ENCODE data around the gene OR10A5. TPM values are rescaled to one million over a fixed set of nuclear protein-coding genes. Genes with fewer than 3 reads are reported as not detected.
"Not testable (repeated sequence)": the region's sequence is repeated elsewhere in the genome, so short reads cannot be mapped to it uniquely, and the experiment has no call there.

Gene OR10A5
- total and polyA plus RNA-seq, 9 of the 15 experiments (the other 6 are each of a cell fraction or from before 2014, with no cell fraction given): 0.14 TPM; not detected in 8

- BruUV-seq (replicated peaks); CTCF ChIA-PET (ENCODE audit: low intra/inter-chr PET ratio): not testable (repeated sequence)
Measured at GRCh38 chr11:6801075-6801474, 44.4 kb upstream of the OR10A5 start.

GRCh38 chr11:6812390-6813005 lies 33.0 kb upstream of the OR10A5 start:
- ChIA-PET POLR2A (interaction anchor here (0.6 to 1.2 kb wide), 3 partner anchors 307 to 382 kb away, joined by 3 to 4 read pairs (median 3); no protein-coding TSS in a partner anchor), CTCF (ENCODE audit: low intra/inter-chr PET ratio) (no interaction called here)
- 7% methylated on average over 6 of the region's 6 CpGs for WGBS (ENCODE audit: insufficient coverage, low coverage, missing lambda C conversion rate)
- Histone ChIP-seq H3K27ac (ENCODE audit: extremely low read depth, low read depth, low read length) (no peak overlapping the region), H3K9me3 (replicated peaks; ENCODE audit: control insufficient read depth, insufficient read depth, low read depth, low read length) (no peaks in the 10 kb centered on the region), H2AFZ (ENCODE audit: low read depth, low read length) (no peak overlapping the region), H3K27me3 (ENCODE audit: control insufficient read depth in 2 of 2, insufficient read depth in 2 of 2, low read length in 2 of 2) (no peaks in the 10 kb centered on the region; a peak in 1 of 5 replicates), H3K4me3 (no peak overlapping the region), H3K9ac (ENCODE audit: insufficient read depth in 1 of 2, low read depth in 2 of 2, low read length in 2 of 2) (no peak overlapping the region), H3K9me1 (ENCODE audit: control insufficient read depth, insufficient read depth, low read length) (no peaks in the 10 kb centered on the region), H3K4me1 (replicated peaks in 1 of 2; ENCODE audit: control insufficient read depth in 2 of 2, insufficient read depth in 2 of 2, low read length in 2 of 2) (no peaks in the 10 kb centered on the region), H4K20me1 (replicated peaks; ENCODE audit: control insufficient read depth, insufficient read depth, low read length) (no peaks in the 10 kb centered on the region), H3K79me2 (ENCODE audit: control insufficient read depth, insufficient read depth, low read length) (no peaks in the 10 kb centered on the region), H3K4me2 (ENCODE audit: insufficient read depth, low read length) (no peak overlapping the region), H3K36me3 (ENCODE audit: control insufficient read depth, insufficient read depth, low read length) (no peaks in the 10 kb centered on the region)
- intact Hi-C loops (cut with micrococcal nuclease): loop anchor here (10.0 kb wide), 1 partner anchor 282 kb away; no protein-coding TSS in a partner anchor
- peak; percentile 58 to 72 (median 61) for DNase-seq (ENCODE audit: extremely low read depth in 1 of 4, low spot score in 3 of 4)
- in situ Hi-C loops (cut with MboI): no loop called here
- ATAC-seq: peak; percentile 94
- BruUV-seq (replicated peaks): no TSS peak
- peak; percentile 95 for FAIRE-seq
- TF ChIP-seq POU5F1 (IDR thresholded peaks at IDR 0.05; ENCODE audit: borderline replicate concordance, low read depth, low read length, partially characterized antibody) (no peak), TEAD2 (tag; IDR thresholded peaks at IDR 0.05) (no peak), NR3C1 (CRISPR knock-in tag; IDR thresholded peaks at IDR 0.05) (no peak), POLR2B (IDR thresholded peaks at IDR 0.05; ENCODE audit: low read depth, partially characterized antibody) (no peak), ZNF444 (CRISPR knock-in tag; IDR thresholded peaks at IDR 0.05) (no peak), RCOR1 (IDR thresholded peaks at IDR 0.05; ENCODE audit: borderline replicate concordance in 1 of 2, low read depth in 2 of 2, low read length in 2 of 2) (0 out of 4 replicates have a peak, but pooled peaks of 1 of the 2 experiments have one; percentile 30), EWSR1 (IDR thresholded peaks at IDR 0.05; ENCODE audit: borderline replicate concordance, low read depth, partially characterized antibody) (no peak), E2F6 (IDR thresholded peaks at IDR 0.05; ENCODE audit: borderline replicate concordance in 1 of 2, extremely low read depth in 1 of 2, insufficient read depth in 1 of 2, insufficient read length in 1 of 2, low read depth in 1 of 2, low read length in 1 of 2, poor library complexity in 1 of 2, severe bottlenecking in 1 of 2) (peak in 1 of 2 experiments; percentile 66), L3MBTL2 (IDR thresholded peaks at IDR 0.05) (0 out of 2 replicates have a peak, but pooled peaks have one; percentile 24), ZNF644 (tag; IDR thresholded peaks at IDR 0.05; ENCODE audit: low read depth) (no peak), PKNOX1 (IDR thresholded peaks at IDR 0.05) (peak; percentile 39; the same call in 1 of the 2 replicates)

More at GRCh38 chr11:6801075-6801474, 44.4 kb upstream of the OR10A5 start:
- H3K36me3 ChIP-seq (ENCODE audit: control insufficient read depth, insufficient read depth, low read length); intact Hi-C loops (cut with micrococcal nuclease); ATAC-seq; H3K79me2 ChIP-seq (ENCODE audit: control insufficient read depth, insufficient read depth, low read length); H3K4me2 ChIP-seq (ENCODE audit: insufficient read depth, low read length); H3K9me3 ChIP-seq (replicated peaks; ENCODE audit: control insufficient read depth, insufficient read depth, low read depth, low read length); DNase-seq (ENCODE audit: extremely low read depth in 1 of 4, low spot score in 3 of 4); H4K20me1 ChIP-seq (replicated peaks; ENCODE audit: control insufficient read depth, insufficient read depth, low read length); in situ Hi-C loops (cut with MboI); H3K9me1 ChIP-seq (ENCODE audit: control insufficient read depth, insufficient read depth, low read length); FAIRE-seq; H3K9ac ChIP-seq (ENCODE audit: insufficient read depth in 1 of 2, low read depth in 2 of 2, low read length in 2 of 2); H3K4me3 ChIP-seq; H2AFZ ChIP-seq (ENCODE audit: low read depth, low read length); H3K27ac ChIP-seq (ENCODE audit: extremely low read depth, low read depth, low read length); H3K4me1 ChIP-seq (replicated peaks in 1 of 2; ENCODE audit: control insufficient read depth in 2 of 2, insufficient read depth in 2 of 2, low read length in 2 of 2); H3K27me3 ChIP-seq (ENCODE audit: control insufficient read depth in 2 of 2, insufficient read depth in 2 of 2, low read length in 2 of 2): not testable (repeated sequence)
- POLR2A ChIA-PET: interaction anchor here (0.6 kb wide), 1 partner anchor 1855 kb away, joined by 4 read pairs; no protein-coding TSS in a partner anchor

Data from K562 (cell line).